Left ventricle myocardium inferior (tissue), 1 donor: Measurements from ENCODE around the gene HBA1. TPM values are rescaled to one million over a fixed set of nuclear protein-coding genes. Genes with fewer than 3 reads are reported as not detected.

Source experiments
- DNase-seq: peaks from one replicate; pipeline ENCODE4 v3.0.0-alpha.2; 2020
- H3K27ac ChIP-seq: fragments of 200-600 bp; replicated peaks from 2 replicates; pipeline ENCODE4 v1.8.0; 2021
- H3K27me3 ChIP-seq: fragments of 200-600 bp; 2 replicates; pipeline ENCODE4 v1.8.0; 2021; ENCODE audit warnings: low read depth
- H3K36me3 ChIP-seq: fragments of 200-600 bp; 2 replicates; pipeline ENCODE4 v1.8.0; 2021
- H3K4me1 ChIP-seq: fragments of 200-600 bp; 2 replicates; pipeline ENCODE4 v1.8.0; 2021
- H3K4me3 ChIP-seq: fragments of 200-600 bp; 2 replicates; pipeline ENCODE4 v1.8.0; 2021; ENCODE audit warnings: mild to moderate bottlenecking, moderate library complexity
- H3K9me3 ChIP-seq: fragments of 200-600 bp; replicated peaks from 2 replicates; pipeline ENCODE4 v1.8.0; 2021
- intact Hi-C: fragments of 100-400 bp; cut with micrococcal nuclease; formaldehyde crosslinking; loops from one replicate; pipeline ENCODE4 v1.11.0; 2022
- total RNA-seq: library from RNA; stranded (reverse); fragmentation: NEBNext Ultra II Directional; extraction: Animal tissue kit (Norgen Biotek cat#: 25700); gene quantifications from one replicate; pipeline ENCODE4 v1.2.1, GENCODE V29; 2021
- TF ChIP-seq, protein P1 (sequence below): fragments of 200-600 bp; IDR thresholded peaks from 2 replicates; pipeline ENCODE4 v1.8.0; 2021; ENCODE audit warnings: antibody characterized with exemption, mild to moderate bottlenecking, borderline replicate concordance
- donor health status: DM: no; HTN: yes; CAD: no; lungs with severe emphysema.

HBA1 gene
- total RNA-seq, 1 donor from 2014 or later, result 78.7 TPM

GRCh38 chr16:187330-187729 lies 10.8 kb downstream of the HBA1 start:
- intact Hi-C loops, result no loop called here
- Histone ChIP-seq H3K27ac (no peak overlapping the region), H3K4me1 (no peaks in the 10 kb centered on the region), H3K27me3 (no peaks in the 10 kb centered on the region), H3K36me3 (peaks cover 52% of the 10 kb centered on the region), H3K4me3 (no peak overlapping the region), H3K9me3 (no peaks in the 10 kb centered on the region)
- no peak for DNase-seq
- TF ChIP-seq, protein P1, sequence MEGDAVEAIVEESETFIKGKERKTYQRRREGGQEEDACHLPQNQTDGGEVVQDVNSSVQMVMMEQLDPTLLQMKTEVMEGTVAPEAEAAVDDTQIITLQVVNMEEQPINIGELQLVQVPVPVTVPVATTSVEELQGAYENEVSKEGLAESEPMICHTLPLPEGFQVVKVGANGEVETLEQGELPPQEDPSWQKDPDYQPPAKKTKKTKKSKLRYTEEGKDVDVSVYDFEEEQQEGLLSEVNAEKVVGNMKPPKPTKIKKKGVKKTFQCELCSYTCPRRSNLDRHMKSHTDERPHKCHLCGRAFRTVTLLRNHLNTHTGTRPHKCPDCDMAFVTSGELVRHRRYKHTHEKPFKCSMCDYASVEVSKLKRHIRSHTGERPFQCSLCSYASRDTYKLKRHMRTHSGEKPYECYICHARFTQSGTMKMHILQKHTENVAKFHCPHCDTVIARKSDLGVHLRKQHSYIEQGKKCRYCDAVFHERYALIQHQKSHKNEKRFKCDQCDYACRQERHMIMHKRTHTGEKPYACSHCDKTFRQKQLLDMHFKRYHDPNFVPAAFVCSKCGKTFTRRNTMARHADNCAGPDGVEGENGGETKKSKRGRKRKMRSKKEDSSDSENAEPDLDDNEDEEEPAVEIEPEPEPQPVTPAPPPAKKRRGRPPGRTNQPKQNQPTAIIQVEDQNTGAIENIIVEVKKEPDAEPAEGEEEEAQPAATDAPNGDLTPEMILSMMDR, result no peak

DNA sequence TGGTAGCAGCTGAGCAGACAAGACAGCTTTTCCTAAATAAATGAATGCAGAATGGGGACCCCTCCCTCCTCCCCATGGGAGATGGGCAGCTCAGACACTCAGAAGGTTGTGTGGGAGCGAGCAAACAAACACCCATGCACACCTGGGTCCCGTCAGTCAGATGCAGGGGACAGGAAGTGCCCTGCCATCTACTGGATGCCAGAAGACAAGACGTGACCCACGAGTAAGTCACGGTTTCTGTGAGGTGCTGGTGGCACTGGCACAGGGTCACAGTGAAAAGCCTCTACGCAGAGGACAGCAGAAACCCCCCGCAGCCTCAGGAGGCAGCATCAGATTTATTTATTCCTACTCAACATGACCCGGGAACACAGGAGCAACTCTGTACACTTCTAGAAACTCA lies 12.2 kb downstream of the HBA1 start:
- H3K36me3 ChIP-seq, result peaks cover 65% of the 10 kb centered on the region
- H3K4me1 ChIP-seq, result no peaks in the 10 kb centered on the region

GRCh38 chr16:189604-190186 lies 13.2 kb downstream of the HBA1 start:
- no peaks in the 10 kb centered on the region for H3K27me3 ChIP-seq
- no peaks in the 10 kb centered on the region for H3K9me3 ChIP-seq
- TF ChIP-seq, protein P1, result no peak
- no peak for DNase-seq
- H3K4me1 ChIP-seq, result no peaks in the 10 kb centered on the region
- intact Hi-C loops, result no loop called here
- no peak overlapping the region for H3K4me3 ChIP-seq
- no peak overlapping the region for H3K27ac ChIP-seq
- peaks cover 75% of the 10 kb centered on the region for H3K36me3 ChIP-seq

More for the DNA sequence above, 12.2 kb downstream of the HBA1 start:
- intact Hi-C loops, result no loop called here
- no peak overlapping the region for H3K4me3 ChIP-seq
- TF ChIP-seq, protein P1, result no peak
- no peak for DNase-seq
- no peaks in the 10 kb centered on the region for H3K9me3 ChIP-seq
- no peaks in the 10 kb centered on the region for H3K27me3 ChIP-seq
- H3K27ac ChIP-seq, result no peak overlapping the region

- no peak overlapping the region for H3K4me3 ChIP-seq
- no peak for DNase-seq
- no peaks in the 10 kb centered on the region for H3K9me3 ChIP-seq
- no peaks in the 10 kb centered on the region for H3K27me3 ChIP-seq
- H3K27ac ChIP-seq, result no peak overlapping the region
- TF ChIP-seq, protein P1, result no peak
- peaks cover 97% of the 10 kb centered on the region for H3K36me3 ChIP-seq
- no peaks in the 10 kb centered on the region for H3K4me1 ChIP-seq
- intact Hi-C loops, result no loop called here
Observed at GRCh38 chr16:191831-192230, 15.4 kb downstream of the HBA1 start.

DNA sequence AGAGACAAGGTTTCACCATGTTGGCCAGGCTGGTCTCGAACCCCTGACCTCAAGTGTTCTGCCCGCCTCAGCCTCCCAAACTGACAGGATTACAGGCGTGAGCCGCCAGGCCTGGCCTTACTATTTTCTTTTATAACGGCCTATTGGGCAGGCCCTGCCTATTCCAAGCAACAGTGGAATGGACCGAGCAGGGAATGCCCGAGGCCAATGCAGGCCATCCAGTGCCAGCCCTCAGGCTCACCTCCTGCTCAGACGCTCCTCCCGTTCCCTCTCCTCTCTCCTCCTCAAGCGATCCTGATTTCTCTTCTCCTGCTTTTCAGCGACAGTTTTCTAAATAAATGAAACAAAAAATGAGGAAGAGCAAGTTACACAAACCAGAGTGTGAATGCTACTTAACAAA lies 16.2 kb downstream of the HBA1 start:
- intact Hi-C loops, result no loop called here
- TF ChIP-seq, protein P1, result no peak
- H3K9me3 ChIP-seq, result no peaks in the 10 kb centered on the region
- no peak for DNase-seq
- no peaks in the 10 kb centered on the region for H3K4me1 ChIP-seq
- no peak overlapping the region for H3K4me3 ChIP-seq
- H3K27me3 ChIP-seq, result no peaks in the 10 kb centered on the region
- H3K36me3 ChIP-seq, result peaks cover 99% of the 10 kb centered on the region
- no peak overlapping the region for H3K27ac ChIP-seq
